Activated CD8-positive, alpha-beta T cell treated with anti-CD3 and anti-CD28 coated beads for 36 hours (primary cell): ENCODE measurements around the gene TNIP1. TPM values are rescaled to one million over a fixed set of nuclear protein-coding genes. Genes with fewer than 3 reads are reported as not detected.

Source experiments
- ATAC-seq: fragments of 200-7000 bp; cut with Tn5 transposase; one replicate; pipeline ENCODE4 v1.10.0; 2021; ENCODE audit warnings: mild to moderate bottlenecking, moderate library complexity
- CTCF ChIA-PET: fragments of 350-600 bp; sonication (Branson Sonifier 250); formaldehyde crosslinking; loops from one replicate; lab custom pipeline; 2021; ENCODE audit warnings: antibody characterized with exemption; lab: Charles Lee
- POLR2A ChIA-PET: fragments of 350-600 bp; sonication (Branson Sonifier 250); formaldehyde crosslinking; loops from one replicate; lab custom pipeline; 2021; ENCODE audit warnings: antibody characterized with exemption; lab: Charles Lee
- DNase-seq: peaks from one replicate; pipeline ENCODE4 v3.0.0-alpha.2; 2020
- H3K27ac Mint-ChIP-seq: one replicate; pipeline ENCODE4 v1.8.0; 2021; ENCODE audit warnings: mild to moderate bottlenecking, mixed read lengths
- H3K27me3 Mint-ChIP-seq: one replicate; pipeline ENCODE4 v1.8.0; 2021; ENCODE audit warnings: mixed read lengths
- H3K36me3 Mint-ChIP-seq: one replicate; pipeline ENCODE4 v1.8.0; 2021; ENCODE audit warnings: low read depth, mixed read lengths
- H3K4me1 Mint-ChIP-seq: one replicate; pipeline ENCODE4 v1.8.0; 2021; ENCODE audit warnings: low read depth, mixed read lengths
- H3K4me3 Mint-ChIP-seq: one replicate; pipeline ENCODE4 v1.8.0; 2021; ENCODE audit warnings: mild to moderate bottlenecking, moderate library complexity, mixed read lengths
- H3K9me3 Mint-ChIP-seq: one replicate; pipeline ENCODE4 v1.8.0; 2021; ENCODE audit warnings: mixed read lengths
- CTCF ChIP-seq: fragments of 200-600 bp; IDR thresholded peaks from one replicate; pipeline ENCODE4 v1.8.0; 2022; ENCODE audit warnings: antibody characterized with exemption, mild to moderate bottlenecking
- intact Hi-C: fragments of 100-400 bp; cut with micrococcal nuclease; formaldehyde crosslinking; loops from one replicate; pipeline ENCODE4 v1.10.0; 2022
- total RNA-seq, 2 experiments: library from RNA; stranded (reverse); gene quantifications; one replicate each; pipeline ENCODE4 v1.2.3, GENCODE V29; 2021

Gene TNIP1
- total RNA-seq, 2 experiments from 2014 or later, result 222 TPM

- DNase-seq (peak; percentile 44), ATAC-seq (peak; percentile 49)
- Mint-ChIP-seq H3K27ac (no peak overlapping the region), H3K27me3 (no peaks in the 10 kb centered on the region), H3K36me3 (no peaks in the 10 kb centered on the region), H3K4me3 (no peak overlapping the region), H3K4me1 (no peaks in the 10 kb centered on the region), H3K9me3 (no peaks in the 10 kb centered on the region)
- ChIA-PET POLR2A (no interaction called here), CTCF (interaction anchor here (1.2 to 1.6 kb wide), 3 partner anchors 10 to 53 kb away, joined by 3 to 5 read pairs (median 4); no protein-coding TSS in a partner anchor)
- TF ChIP-seq CTCF, result peak; percentile 22
- intact Hi-C loops, result no loop called here
Measured at GRCh38 chr5:150989695-150990094, 91.1 kb downstream of the TNIP1 start.

- no peak for TF ChIP-seq CTCF
- no peak for DNase-seq
- POLR2A ChIA-PET, result no interaction called here
Measured at GRCh38 chr5:150987746-150988145, 93.1 kb downstream of the TNIP1 start.

More at GRCh38 chr5:150987746-150988145, 93.1 kb downstream of the TNIP1 start:
- CTCF ChIA-PET, result no interaction called here
- no peaks in the 10 kb centered on the region for H3K9me3 Mint-ChIP-seq
- H3K27me3 Mint-ChIP-seq, result no peaks in the 10 kb centered on the region
- no peak overlapping the region for H3K27ac Mint-ChIP-seq
- no peaks in the 10 kb centered on the region for H3K4me1 Mint-ChIP-seq
- H3K4me3 Mint-ChIP-seq, result no peak overlapping the region
- ATAC-seq, result no peak
- H3K36me3 Mint-ChIP-seq, result no peaks in the 10 kb centered on the region
- intact Hi-C loops, result no loop called here

Other genes with a start within 250 kb of the TNIP1 start
- gene IRGM, start 234.5 kb downstream of the TNIP1 start, total RNA-seq, result 1 to 10 TPM; 1.4 to 2.4 TPM
- gene ZNF300, start 176.1 kb downstream of the TNIP1 start, total RNA-seq, result 1 to 10 TPM; 1.1 to 1.2 TPM
- gene GPX3, start 60.4 kb downstream of the TNIP1 start, total RNA-seq, result not detected
- 100 to 1,000 TPM; 328 to 336 TPM for gene ANXA6, start 76.7 kb upstream of the TNIP1 start, total RNA-seq
- 10 to 100 TPM; 33.0 to 34.5 TPM for gene CCDC69, start 143.1 kb upstream of the TNIP1 start, total RNA-seq
- gene GM2A, start 172.2 kb upstream of the TNIP1 start, total RNA-seq, result 10 to 100 TPM; 13.3 to 13.7 TPM
- gene SLC36A3, start 222.7 kb upstream of the TNIP1 start, total RNA-seq, result not detected